GM13976 (cell line): Measurements from ENCODE around the gene GRID1.

ENCODE experiments used
- DNase-seq: peaks from one replicate; pipeline ENCODE4 v3.0.0; 2012; ENCODE audit warnings: low spot score
- in situ Hi-C: fragments of 300-500 bp; cut with MboI; formaldehyde crosslinking; loops from one replicate; pipeline ENCODE4 v1.12.0; 2022; ENCODE audit warnings: low sequenced_read_pairs, mixed read lengths, inconsistent platforms; ENCODE audit not compliant: unreplicated experiment
- TF ChIP-seq, protein P1 (sequence below): IDR thresholded peaks from 2 replicates; pipeline ENCODE4 v1.5.1; 2012; ENCODE audit warnings: borderline replicate concordance, mild to moderate bottlenecking; ENCODE audit not compliant: insufficient read depth; ENCODE audit errors: extremely low read depth, missing control alignments, control extremely low read depth

Gene GRID1

DNA sequence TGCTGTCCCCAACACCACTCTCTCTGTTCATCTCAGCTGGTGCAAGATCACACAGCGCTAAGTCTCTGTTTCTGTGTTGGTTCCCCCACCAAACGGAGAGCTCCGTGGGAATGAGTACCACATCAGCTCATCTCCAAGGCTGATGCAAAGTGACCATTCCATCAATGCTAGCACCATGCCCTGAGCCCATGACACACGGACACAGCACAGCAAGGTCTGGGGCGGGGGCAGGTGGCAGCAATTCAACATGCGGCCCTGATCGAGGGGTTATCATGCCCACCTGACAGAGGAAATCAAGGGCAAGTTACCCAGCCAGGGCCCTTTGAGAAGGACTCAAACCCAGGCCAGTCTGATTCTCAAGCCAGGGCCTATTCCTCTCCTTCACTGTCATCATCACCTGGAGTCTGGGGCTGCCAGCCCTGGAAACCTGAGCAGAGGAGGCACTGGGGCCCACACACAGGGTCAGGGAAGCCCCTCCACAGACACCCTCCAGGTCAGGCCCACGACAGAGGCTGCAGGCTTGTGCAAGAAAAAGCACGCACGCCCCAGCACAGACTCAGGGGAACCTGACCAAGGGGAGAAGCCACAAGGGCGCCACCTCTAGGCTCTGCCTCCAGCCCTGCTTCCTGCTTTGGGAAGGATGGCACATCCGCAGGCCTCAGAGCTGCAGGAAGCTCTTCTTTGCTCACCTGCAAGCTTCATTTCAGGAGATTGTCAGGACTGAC, 74.8 kb downstream of the GRID1 start:
- no peak for DNase-seq
- TF ChIP-seq, protein P1, sequence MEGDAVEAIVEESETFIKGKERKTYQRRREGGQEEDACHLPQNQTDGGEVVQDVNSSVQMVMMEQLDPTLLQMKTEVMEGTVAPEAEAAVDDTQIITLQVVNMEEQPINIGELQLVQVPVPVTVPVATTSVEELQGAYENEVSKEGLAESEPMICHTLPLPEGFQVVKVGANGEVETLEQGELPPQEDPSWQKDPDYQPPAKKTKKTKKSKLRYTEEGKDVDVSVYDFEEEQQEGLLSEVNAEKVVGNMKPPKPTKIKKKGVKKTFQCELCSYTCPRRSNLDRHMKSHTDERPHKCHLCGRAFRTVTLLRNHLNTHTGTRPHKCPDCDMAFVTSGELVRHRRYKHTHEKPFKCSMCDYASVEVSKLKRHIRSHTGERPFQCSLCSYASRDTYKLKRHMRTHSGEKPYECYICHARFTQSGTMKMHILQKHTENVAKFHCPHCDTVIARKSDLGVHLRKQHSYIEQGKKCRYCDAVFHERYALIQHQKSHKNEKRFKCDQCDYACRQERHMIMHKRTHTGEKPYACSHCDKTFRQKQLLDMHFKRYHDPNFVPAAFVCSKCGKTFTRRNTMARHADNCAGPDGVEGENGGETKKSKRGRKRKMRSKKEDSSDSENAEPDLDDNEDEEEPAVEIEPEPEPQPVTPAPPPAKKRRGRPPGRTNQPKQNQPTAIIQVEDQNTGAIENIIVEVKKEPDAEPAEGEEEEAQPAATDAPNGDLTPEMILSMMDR: no peak
- in situ Hi-C loops: no loop called here

DNA sequence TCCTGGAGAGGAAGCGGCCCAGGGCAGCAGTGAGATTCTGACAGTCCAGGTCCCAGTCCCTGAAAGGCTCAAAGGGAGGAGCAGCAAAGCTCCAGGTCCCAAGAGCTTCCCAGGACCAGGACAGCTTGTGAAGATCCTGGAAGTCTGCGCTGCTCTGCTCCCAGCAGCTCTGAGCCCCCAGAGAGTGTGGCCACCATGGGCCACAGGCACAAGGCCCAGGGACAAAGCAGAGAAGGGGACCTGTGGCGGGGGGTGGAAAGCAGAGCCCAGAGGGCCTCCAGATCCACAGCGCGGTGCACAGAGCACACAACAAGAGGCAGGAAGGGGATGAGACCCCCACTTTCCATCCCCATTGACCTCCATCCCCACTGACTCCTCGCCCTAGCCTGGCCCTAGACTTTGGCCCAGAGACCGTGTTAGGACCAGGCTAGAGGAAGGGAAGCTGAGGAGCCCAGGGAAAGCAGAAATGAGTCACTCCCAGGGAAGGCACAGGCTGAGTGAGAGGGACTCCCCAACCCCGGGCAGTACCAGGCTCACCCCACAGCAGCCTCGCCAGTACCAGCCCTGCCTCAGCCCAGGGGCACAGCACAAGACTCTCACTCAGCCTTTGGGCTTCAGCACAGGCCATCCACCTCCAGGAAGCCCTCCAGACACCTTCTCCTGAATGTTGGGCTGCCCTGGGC, 75.5 kb downstream of the GRID1 start:
- in situ Hi-C loops: no loop called here
- no peak for DNase-seq
- TF ChIP-seq, protein P1: no peak

DNA sequence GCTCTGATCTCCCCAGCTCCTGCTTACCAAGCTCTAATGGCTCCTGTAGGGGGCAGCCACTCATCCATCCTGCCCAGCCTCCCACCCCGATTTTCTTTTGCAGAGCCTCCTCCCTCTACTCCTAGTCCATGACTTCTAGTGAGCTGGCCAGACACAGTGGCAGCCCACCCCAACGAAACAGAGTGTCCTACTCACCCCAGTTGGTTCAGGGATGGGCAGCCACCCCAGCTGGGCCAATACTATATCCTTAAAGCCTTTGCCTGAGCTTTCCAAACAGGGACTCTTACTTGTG, 77.1 kb downstream of the GRID1 start:
- TF ChIP-seq, protein P1: no peak
- no peak for DNase-seq
- in situ Hi-C loops: no loop called here

DNA sequence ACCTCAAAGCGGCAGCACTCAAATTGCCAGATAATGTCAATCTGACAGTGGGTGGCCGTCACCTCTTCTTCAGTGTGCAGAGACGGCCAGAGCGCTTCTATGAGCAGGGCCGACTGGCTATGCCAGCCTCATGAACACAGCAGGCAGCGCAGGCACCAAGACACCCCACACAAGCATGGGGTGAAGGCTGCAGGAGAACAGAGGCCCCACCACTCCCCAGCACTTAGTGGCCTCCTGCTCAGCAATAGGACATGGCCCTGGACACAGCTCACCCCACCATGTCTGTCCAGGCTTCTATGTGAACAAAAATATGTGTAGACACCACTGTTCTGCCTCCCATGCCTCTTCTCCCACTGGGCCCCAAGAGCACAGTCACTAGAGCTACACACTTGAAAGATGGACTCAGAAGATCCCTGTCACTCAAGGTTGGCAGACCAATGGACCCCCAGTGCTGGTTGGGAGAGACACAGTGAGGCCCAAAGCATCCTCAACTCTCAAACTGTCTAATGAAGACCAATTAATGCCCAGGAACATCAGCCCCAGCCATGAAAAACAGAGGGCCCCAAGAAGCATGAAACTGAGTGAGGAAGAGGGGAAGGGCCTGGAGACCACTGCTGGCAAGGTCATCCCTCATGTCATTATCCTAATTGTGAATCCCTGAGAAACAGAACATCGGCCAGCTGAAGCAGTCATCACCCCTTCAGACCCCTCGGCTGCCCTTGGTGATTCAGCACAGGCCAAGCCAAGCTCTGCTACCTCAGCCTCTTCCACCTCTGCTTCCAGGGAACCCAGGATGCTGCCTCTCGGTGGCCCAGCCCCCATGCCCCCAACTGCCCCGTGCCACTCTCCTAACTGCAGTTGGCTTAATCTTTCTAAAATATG, 77.7 kb downstream of the GRID1 start:
- no peak for DNase-seq
- TF ChIP-seq, protein P1: no peak
- in situ Hi-C loops: no loop called here

DNA sequence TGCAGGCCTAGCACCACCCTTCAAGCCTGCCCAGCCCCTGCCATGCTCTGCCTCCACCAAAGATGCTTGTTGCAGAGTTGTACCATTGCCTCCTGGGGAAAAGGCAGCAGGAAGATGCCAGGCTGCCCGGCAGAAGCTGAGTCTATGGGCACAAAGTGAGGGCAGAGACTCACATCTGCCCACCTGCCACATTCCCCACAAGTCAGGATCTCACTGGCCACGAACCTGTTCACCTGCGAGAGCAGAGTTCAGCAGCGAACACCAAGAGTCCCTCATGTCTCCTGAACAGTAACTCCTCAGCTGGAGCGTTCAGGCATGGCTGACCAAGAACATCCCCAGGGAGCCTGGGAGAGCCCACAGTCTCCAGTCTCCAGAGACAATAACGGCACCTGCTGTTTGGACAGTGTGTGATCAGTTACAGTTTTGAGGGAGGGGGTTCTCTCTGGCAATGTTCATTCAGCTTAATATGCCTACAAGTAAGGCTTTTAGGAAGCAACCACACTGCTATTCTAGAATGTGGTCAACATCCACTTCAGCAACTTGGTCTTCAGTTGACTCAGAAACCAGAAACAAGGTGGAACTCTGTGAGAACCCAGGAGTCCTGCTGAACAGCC, 78.5 kb downstream of the GRID1 start:
- TF ChIP-seq, protein P1: no peak
- no peak for DNase-seq
- in situ Hi-C loops: no loop called here

DNA sequence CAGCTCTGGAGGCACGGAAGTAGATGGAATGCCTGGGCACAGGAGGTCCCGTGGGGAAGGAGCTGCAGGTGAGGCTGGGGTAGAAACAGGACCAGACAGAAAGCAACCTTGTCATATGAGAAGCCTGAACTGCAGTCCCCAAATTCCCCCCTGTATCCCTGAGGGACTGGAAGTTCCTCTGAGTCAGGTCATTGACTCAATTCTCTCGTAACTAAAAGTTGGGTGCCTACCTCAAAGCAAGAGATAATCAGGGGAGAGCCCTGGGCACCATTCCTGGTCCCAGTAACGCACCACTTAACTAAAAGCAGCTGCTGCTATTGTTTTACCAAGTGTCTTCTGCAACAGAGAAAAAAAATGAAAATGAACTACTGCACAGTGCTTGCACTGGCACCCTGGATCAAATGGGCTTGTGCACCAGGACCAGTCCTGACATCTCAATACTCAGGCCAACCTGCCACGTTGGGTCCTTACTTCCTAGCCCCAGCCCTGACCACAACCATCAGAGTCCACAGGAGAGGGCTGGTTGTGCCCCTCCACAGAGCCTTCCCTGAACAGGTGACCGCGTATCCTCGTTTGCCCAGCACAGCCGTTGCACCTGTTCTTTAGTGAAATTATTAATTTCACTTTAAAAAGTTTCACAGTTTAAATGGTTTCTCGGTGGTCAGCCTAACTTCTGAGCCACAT, 79.3 kb downstream of the GRID1 start:
- no peak for DNase-seq
- in situ Hi-C loops: no loop called here
- TF ChIP-seq, protein P1: no peak
